Esophagus muscularis mucosa (tissue), 4 donors: Measurements from ENCODE around the gene DNAJB1. TPM values are rescaled to one million over a fixed set of nuclear protein-coding genes. Genes with fewer than 3 reads are reported as not detected.
"Not testable (repeated sequence)": the region's sequence is repeated elsewhere in the genome, so short reads cannot be mapped to it uniquely, and the experiment has no call there.

Source experiments
- DNase-seq: peaks from one replicate; pipeline ENCODE4 v3.0.0-alpha.2; 2017; ENCODE audit errors: extremely low spot score
- H3K27ac ChIP-seq, 4 donors: fragments of 200-600 bp; sonication (generic); replicated peaks in 1 of 4; 1 replicate in 3 of 4; 2 replicates in 1 of 4; pipeline ENCODE4 v1.5.1; 2016 to 2019; ENCODE audit warnings: mild to moderate bottlenecking in 1 of 4
- H3K27me3 ChIP-seq, 4 donors: fragments of 200-600 bp; sonication (generic); one replicate each; pipeline versions ENCODE4 v1.5.1 to v1.6.0; 2016 to 2019
- H3K36me3 ChIP-seq, 4 donors: fragments of 200-600 bp; sonication (generic); one replicate each; pipeline ENCODE4 v1.5.1; 2016 to 2019
- H3K4me1 ChIP-seq, 4 donors: fragments of 200-600 bp; sonication (generic); one replicate each; pipeline ENCODE4 v1.5.1; 2016 to 2019
- H3K4me3 ChIP-seq, 4 donors: fragments of 200-600 bp; sonication (generic); 1 replicate in 2 of 4; 2 replicates in 2 of 4; pipeline ENCODE4 v1.5.1; 2016 to 2019; ENCODE audit warnings: mild to moderate bottlenecking in 4 of 4, moderate library complexity in 1 of 4
- H3K9me3 ChIP-seq, 4 donors: fragments of 200-600 bp; sonication (generic); 1 replicate in 3 of 4; 2 replicates in 1 of 4; pipeline ENCODE4 v1.5.1; 2016 to 2019
- CTCF ChIP-seq, 3 experiments: fragments of 200-600 bp in 2 of 3; fragments of 450-650 bp in 1 of 3; sonication (generic) in 2 of 3; IDR thresholded peaks; one replicate each; pipeline ENCODE4 v1.5.1; 2017 to 2019; ENCODE audit warnings: antibody characterized with exemption in 3 of 3, mild to moderate bottlenecking in 2 of 3, moderate library complexity in 1 of 3
- EP300 ChIP-seq: sonication (generic); formaldehyde crosslinking; IDR thresholded peaks from one replicate; pipeline ENCODE4 v1.6.1; 2017; ENCODE audit warnings: antibody characterized with exemption
- POLR2A ChIP-seq: fragments of 450-650 bp; IDR thresholded peaks from one replicate; pipeline ENCODE4 v1.6.1; 2017; ENCODE audit warnings: antibody characterized with exemption, moderate library complexity, mild to moderate bottlenecking, low read depth
- POLR2AphosphoS5 ChIP-seq, 2 donors: sonication (generic); formaldehyde crosslinking; IDR thresholded peaks; one replicate each; pipeline ENCODE4 v1.6.1; 2017; ENCODE audit warnings: antibody characterized with exemption in 2 of 2
- WGBS: methylation state at CpG from one replicate; pipeline ENCODE4 v1.1.5; 2018; 5-methylcytosine and 5-hydroxymethylcytosine counted together
- intact Hi-C: fragments of 100-400 bp; cut with DNase I; formaldehyde crosslinking; loops from one replicate; pipeline ENCODE4 v1.15.1; 2023
- total RNA-seq, 4 donors: library from RNA; depleted of rRNA; stranded (reverse); fragments of >200 nt; gene quantifications; one replicate each; pipeline versions ENCODE4 v1.1.0 to v1.2.1, GENCODE V29; 2016

The DNAJB1 gene
- total RNA-seq, 4 donors from 2014 or later, result 50.3 to 102 (median 86.3) TPM

GRCh38 chr19:14544977-14545715 lies 26.9 kb upstream of the DNAJB1 start:
- Histone ChIP-seq H3K4me1 (peaks cover 16 to 24% (median 20%) of the 10 kb centered on the region in 4 donors), H3K9me3 (no peaks in the 10 kb centered on the region), H3K27ac (no peak overlapping the region), H3K27me3 (no peaks in the 10 kb centered on the region), H3K4me3 (no peak overlapping the region), H3K36me3 (peaks cover 0 to 19% (median 2%) of the 10 kb centered on the region in 4 donors)
- intact Hi-C loops, result no loop called here
- no peak for DNase-seq
- 77% methylated on average over 21 of the region's 21 CpGs for WGBS
- no peak for TF ChIP-seq EP300
- TF ChIP-seq POLR2AphosphoS5 (IDR thresholded peaks at IDR 0.05), result no peak
- TF ChIP-seq CTCF (IDR thresholded peaks at IDR 0.05), result no peak
- TF ChIP-seq POLR2A, result no peak

- WGBS, result 84% methylated on average over 5 of the region's 5 CpGs
- TF ChIP-seq CTCF (IDR thresholded peaks at IDR 0.05) (no peak), POLR2A (no peak), POLR2AphosphoS5 (IDR thresholded peaks at IDR 0.05) (no peak), EP300 (no peak)
- Histone ChIP-seq H3K4me1 (peaks cover 14 to 24% (median 19%) of the 10 kb centered on the region in 4 donors), H3K9me3 (no peaks in the 10 kb centered on the region), H3K27me3 (no peaks in the 10 kb centered on the region), H3K4me3 (no peak overlapping the region), H3K27ac (no peak overlapping the region), H3K36me3 (peaks cover 0 to 13% (median 0%) of the 10 kb centered on the region in 4 donors)
- intact Hi-C loops, result no loop called here
- DNase-seq, result no peak
Observed at GRCh38 chr19:14544047-14544446, 25.9 kb upstream of the DNAJB1 start.

- intact Hi-C loops, result no loop called here
- Histone ChIP-seq H3K4me1 (peaks cover 14 to 24% (median 20%) of the 10 kb centered on the region in 4 donors), H3K36me3 (peaks cover 0 to 5% (median 0%) of the 10 kb centered on the region in 4 donors), H3K9me3 (no peaks in the 10 kb centered on the region), H3K27me3 (no peaks in the 10 kb centered on the region), H3K4me3 (no peak overlapping the region), H3K27ac (no peak overlapping the region)
- TF ChIP-seq EP300 (no peak), POLR2AphosphoS5 (IDR thresholded peaks at IDR 0.05) (no peak), CTCF (IDR thresholded peaks at IDR 0.05) (no peak), POLR2A (no peak)
- DNase-seq, result no peak
- WGBS, result 56% methylated on average over 7 of the region's 7 CpGs
Observed at GRCh38 chr19:14542711-14543328, 24.6 kb upstream of the DNAJB1 start.

GRCh38 chr19:14541979-14542378 lies 23.8 kb upstream of the DNAJB1 start:
- H3K27ac ChIP-seq, H3K4me3 ChIP-seq, DNase-seq, H3K9me3 ChIP-seq, H3K36me3 ChIP-seq, intact Hi-C loops, H3K27me3 ChIP-seq: not testable (repeated sequence)
- 93% methylated on average over 5 of the region's 5 CpGs for WGBS
- H3K4me1 ChIP-seq, result peaks cover 14 to 32% (median 26%) of the 10 kb centered on the region in 4 donors

- Histone ChIP-seq H3K4me3 (no peak overlapping the region), H3K4me1 (peaks cover 17 to 39% (median 31%) of the 10 kb centered on the region in 4 donors), H3K9me3 (no peaks in the 10 kb centered on the region), H3K36me3 (peaks cover 0 to 5% (median 0%) of the 10 kb centered on the region in 4 donors), H3K27ac (no peak overlapping the region), H3K27me3 (no peaks in the 10 kb centered on the region)
- WGBS, result 89% methylated on average over 19 of the region's 19 CpGs
- DNase-seq, result no peak
- TF ChIP-seq POLR2AphosphoS5 (IDR thresholded peaks at IDR 0.05) (no peak), POLR2A (no peak), CTCF (IDR thresholded peaks at IDR 0.05) (no peak), EP300 (no peak)
- intact Hi-C loops, result no loop called here
Observed at GRCh38 chr19:14540741-14541525, 22.7 kb upstream of the DNAJB1 start.
